Endothelial cell of umbilical vein (primary cell): Measurements from ENCODE around the gene SLC4A2. TPM values are rescaled to one million over a fixed set of nuclear protein-coding genes. Genes with fewer than 3 reads are reported as not detected.

Experiments
- BruUV-seq: library from RNA; stranded (reverse); fragments of 400-500 nt; replicated peaks from 2 replicates; lab custom pipeline; 2021; lab: Mats Ljungman, UMichigan
- CTCF ChIA-PET: fragments of 300-600, 350-600 bp; sonication (Branson Sonifier 250); formaldehyde crosslinking; loops from one replicate; lab custom pipeline; 2021; ENCODE audit warnings: antibody characterized with exemption, inconsistent platforms; lab: Charles Lee
- POLR2A ChIA-PET: fragments of 300-600, 350-600 bp; sonication (Branson Sonifier 250); formaldehyde crosslinking; loops from one replicate; lab custom pipeline; 2021; ENCODE audit warnings: antibody characterized with exemption, inconsistent platforms; lab: Charles Lee
- DNase-seq: peaks from one replicate; pipeline ENCODE4 v3.0.0-alpha.2; 2011; ENCODE audit warnings: low read depth, low spot score
- FAIRE-seq: peaks from 2 replicates; lab custom pipeline; 2011; peaks lifted over from hg19 to GRCh38; lab: Jason Lieb, UNC
- H2AFZ ChIP-seq: 2 replicates; pipeline ENCODE4 v1.6.0; 2012; ENCODE audit warnings: low read depth, low read length, control low read depth, inconsistent platforms
- H3K27ac ChIP-seq: 2 replicates; pipeline ENCODE4 v1.5.1; 2011; ENCODE audit warnings: low read depth, mild to moderate bottlenecking, control low read depth, low read length, moderate library complexity; ENCODE audit not compliant: insufficient read depth
- H3K27me3 ChIP-seq, 2 experiments: 2 replicates each; pipeline versions ENCODE4 v1.6.0 to v1.6.1; 2011; ENCODE audit warnings: low read length in 2 of 2, mixed read lengths in 1 of 2; ENCODE audit not compliant: control insufficient read depth in 2 of 2, insufficient read depth in 2 of 2
- H3K36me3 ChIP-seq, 2 experiments: 2 replicates in 1 of 2; 3 replicates in 1 of 2; pipeline ENCODE4 v1.5.1; 2011; ENCODE audit warnings: low read length in 2 of 2, mild to moderate bottlenecking in 1 of 2, moderate library complexity in 1 of 2; ENCODE audit not compliant: control insufficient read depth in 2 of 2, insufficient read depth in 2 of 2; ENCODE audit errors: extremely low read depth in 1 of 2
- H3K4me1 ChIP-seq: 3 replicates; pipeline ENCODE4 v1.5.1; 2011; ENCODE audit warnings: mild to moderate bottlenecking, low read length; ENCODE audit not compliant: control insufficient read depth, insufficient read depth; ENCODE audit errors: extremely low read depth
- H3K4me2 ChIP-seq: 2 replicates; pipeline ENCODE4 v1.6.1; 2011; ENCODE audit warnings: low read length, control low read depth, mixed read lengths; ENCODE audit not compliant: insufficient read depth
- H3K4me3 ChIP-seq, 3 experiments: fragments of 200-600 bp in 1 of 3; sonication (generic), shearing (Covaris generic) in 1 of 3; replicated peaks in 1 of 3; 2 replicates each; pipeline ENCODE4 v1.5.1; 2011 to 2016; ENCODE audit warnings: control low read depth in 3 of 3, low read length in 3 of 3, mild to moderate bottlenecking in 2 of 3, inconsistent platforms in 1 of 3, low read depth in 1 of 3, moderate library complexity in 1 of 3; ENCODE audit not compliant: insufficient read depth in 1 of 3
- H3K79me2 ChIP-seq: 2 replicates; pipeline ENCODE4 v1.6.0; 2012; ENCODE audit warnings: low read length, inconsistent platforms; ENCODE audit not compliant: control insufficient read depth, insufficient read depth
- H3K9ac ChIP-seq: replicated peaks from 2 replicates; pipeline ENCODE3; 2011; ENCODE audit warnings: low read length, control low read depth; ENCODE audit not compliant: insufficient read depth; ENCODE audit errors: extremely low read depth
- H3K9me1 ChIP-seq: replicated peaks from 3 replicates; pipeline ENCODE4 v1.6.0; 2011; ENCODE audit warnings: mild to moderate bottlenecking, low read length; ENCODE audit not compliant: control insufficient read depth, insufficient read depth; ENCODE audit errors: extremely low read depth
- H3K9me3 ChIP-seq: replicated peaks from 2 replicates; pipeline ENCODE4 v1.5.1; 2012; ENCODE audit warnings: low read length, inconsistent platforms; ENCODE audit not compliant: control insufficient read depth, insufficient read depth
- H4K20me1 ChIP-seq: replicated peaks from 2 replicates; pipeline ENCODE3; 2011; ENCODE audit warnings: mild to moderate bottlenecking, low read length; ENCODE audit not compliant: control insufficient read depth, insufficient read depth; ENCODE audit errors: extremely low read depth
- EZH2 ChIP-seq: IDR thresholded peaks from 2 replicates; pipeline ENCODE4 v1.6.1; 2012; ENCODE audit warnings: borderline replicate concordance, low read depth, mild to moderate bottlenecking, moderate library complexity, low read length, inconsistent platforms; ENCODE audit not compliant: severe bottlenecking
- FOS ChIP-seq: IDR thresholded peaks from 2 replicates; pipeline ENCODE4 v1.6.1; 2011; ENCODE audit warnings: mild to moderate bottlenecking, low read length, moderate library complexity, borderline replicate concordance; ENCODE audit not compliant: insufficient read depth
- GATA2 ChIP-seq: IDR thresholded peaks from 2 replicates; pipeline ENCODE4 v1.7.0; 2011; ENCODE audit warnings: low read depth, mild to moderate bottlenecking, moderate library complexity, mixed read lengths, low read length; ENCODE audit not compliant: insufficient read length, insufficient read depth
- JUN ChIP-seq: IDR thresholded peaks from 2 replicates; pipeline ENCODE4 v1.6.1; 2011; ENCODE audit warnings: borderline replicate concordance, low read depth; ENCODE audit not compliant: insufficient read length, insufficient read depth
- MYC ChIP-seq: IDR thresholded peaks from one replicate; pipeline ENCODE4 v1.6.1; 2011; ENCODE audit warnings: mild to moderate bottlenecking, low read depth, low read length
- POLR2A ChIP-seq: IDR thresholded peaks from 2 replicates; pipeline ENCODE4 v1.6.1; 2012; ENCODE audit warnings: low read depth, mild to moderate bottlenecking, control low read depth, low read length
- POLR2AphosphoS5 ChIP-seq: IDR thresholded peaks from 2 replicates; pipeline ENCODE4 v1.6.1; 2012; ENCODE audit warnings: low read depth, mild to moderate bottlenecking, control low read depth, low read length, moderate library complexity; ENCODE audit not compliant: insufficient read depth
- dilution Hi-C: fragments of 300-500 bp; cut with MboI; formaldehyde crosslinking; loops from one replicate; pipeline ENCODE4 v1.15.0; 2019; ENCODE audit warnings: low sequenced_read_pairs; ENCODE audit not compliant: extremely low pct_ligation_motif_present
- intact Hi-C: fragments of 100-400 bp; cut with micrococcal nuclease; formaldehyde crosslinking; loops from one replicate; pipeline ENCODE4 v1.10.0; 2022
- polyA plus RNA-seq, 4 experiments: library from polyadenylated mRNA; depleted of rRNA in 3 of 4; stranded (reverse) in 3 of 4; unstranded in 1 of 4; fragments of >200 nt; gene quantifications; 2 replicates each; pipeline versions ENCODE4 v1.2.1 to v1.2.3, GENCODE V29; 2011 to 2012; ENCODE audit warnings: missing spikeins in 1 of 4
- total RNA-seq: library from RNA; stranded (reverse); gene quantifications from 2 replicates; pipeline ENCODE4 v1.2.3, GENCODE V29; 2021
- TF ChIP-seq, protein P1 (sequence below), 2 donors: IDR thresholded peaks; 1 replicate in 1 of 2; 2 replicates in 1 of 2; pipeline ENCODE4 v1.5.1; 2011; ENCODE audit warnings: low read length in 2 of 2, mild to moderate bottlenecking in 2 of 2, moderate library complexity in 2 of 2, control low read depth in 1 of 2, inconsistent platforms in 1 of 2, low read depth in 1 of 2; ENCODE audit not compliant: insufficient read depth in 1 of 2; ENCODE audit errors: extremely low read depth in 1 of 2
- TF ChIP-seq, protein P2 (sequence below): IDR thresholded peaks from 2 replicates; pipeline ENCODE4 v1.6.1; 2011; ENCODE audit not compliant: insufficient read depth, insufficient read length

Gene SLC4A2
- total and polyA plus RNA-seq, 2 donors (not counting 3 experiments of a cell fraction or from before 2014, with no cell fraction given), result 108 to 172 TPM

DNA sequence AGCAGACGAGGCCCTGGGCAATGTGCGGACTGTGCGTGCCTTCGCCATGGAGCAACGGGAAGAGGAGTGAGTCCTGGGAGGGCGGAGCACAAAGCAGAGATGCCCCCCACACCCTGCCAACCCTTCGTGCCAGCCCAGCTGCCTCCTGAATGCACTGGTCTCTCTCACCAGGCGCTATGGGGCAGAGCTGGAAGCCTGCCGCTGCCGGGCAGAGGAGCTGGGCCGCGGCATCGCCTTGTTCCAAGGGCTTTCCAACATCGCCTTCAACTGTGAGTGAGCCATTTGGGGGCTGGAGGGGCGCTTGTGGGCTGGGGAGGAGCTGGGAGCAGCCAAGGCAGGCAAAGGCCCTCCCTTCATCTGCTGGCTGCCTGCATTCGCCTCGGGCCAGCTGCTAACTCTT, 23.5 kb upstream of the SLC4A2 start:
- Histone ChIP-seq H3K9ac (no peak overlapping the region), H2AFZ (no peak overlapping the region), H3K9me1 (no peaks in the 10 kb centered on the region), H3K4me3 (no peak overlapping the region), H3K4me2 (no peak overlapping the region), H3K27ac (no peak overlapping the region), H4K20me1 (no peaks in the 10 kb centered on the region), H3K79me2 (no peaks in the 10 kb centered on the region), H3K27me3 (no peaks in the 10 kb centered on the region), H3K9me3 (no peaks in the 10 kb centered on the region), H3K36me3 (peaks cover 0 to 17% of the 10 kb centered on the region in 2 experiments), H3K4me1 (peaks cover 20% of the 10 kb centered on the region)
- no TSS peak for BruUV-seq
- POLR2A ChIA-PET, result no interaction called here
- intact Hi-C loops, result no loop called here
- DNase-seq (no peak), FAIRE-seq (no peak)
- dilution Hi-C loops, result no loop called here
- TF ChIP-seq, protein P1, sequence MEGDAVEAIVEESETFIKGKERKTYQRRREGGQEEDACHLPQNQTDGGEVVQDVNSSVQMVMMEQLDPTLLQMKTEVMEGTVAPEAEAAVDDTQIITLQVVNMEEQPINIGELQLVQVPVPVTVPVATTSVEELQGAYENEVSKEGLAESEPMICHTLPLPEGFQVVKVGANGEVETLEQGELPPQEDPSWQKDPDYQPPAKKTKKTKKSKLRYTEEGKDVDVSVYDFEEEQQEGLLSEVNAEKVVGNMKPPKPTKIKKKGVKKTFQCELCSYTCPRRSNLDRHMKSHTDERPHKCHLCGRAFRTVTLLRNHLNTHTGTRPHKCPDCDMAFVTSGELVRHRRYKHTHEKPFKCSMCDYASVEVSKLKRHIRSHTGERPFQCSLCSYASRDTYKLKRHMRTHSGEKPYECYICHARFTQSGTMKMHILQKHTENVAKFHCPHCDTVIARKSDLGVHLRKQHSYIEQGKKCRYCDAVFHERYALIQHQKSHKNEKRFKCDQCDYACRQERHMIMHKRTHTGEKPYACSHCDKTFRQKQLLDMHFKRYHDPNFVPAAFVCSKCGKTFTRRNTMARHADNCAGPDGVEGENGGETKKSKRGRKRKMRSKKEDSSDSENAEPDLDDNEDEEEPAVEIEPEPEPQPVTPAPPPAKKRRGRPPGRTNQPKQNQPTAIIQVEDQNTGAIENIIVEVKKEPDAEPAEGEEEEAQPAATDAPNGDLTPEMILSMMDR (IDR thresholded peaks at IDR 0.05; ENCODE audit: extremely low read depth in 1 of 2, insufficient read depth in 1 of 2, low read depth in 1 of 2, low read length in 2 of 2), result no peak
- TF ChIP-seq POLR2A (no peak), MYC (no peak), FOS (no peak), JUN (no peak), GATA2 (no peak), EZH2 (no peak), POLR2AphosphoS5 (no peak)
- TF ChIP-seq, protein P2, sequence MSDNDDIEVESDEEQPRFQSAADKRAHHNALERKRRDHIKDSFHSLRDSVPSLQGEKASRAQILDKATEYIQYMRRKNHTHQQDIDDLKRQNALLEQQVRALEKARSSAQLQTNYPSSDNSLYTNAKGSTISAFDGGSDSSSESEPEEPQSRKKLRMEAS, result no peak
- CTCF ChIA-PET, result interaction anchor here (1.3 to 1.7 kb wide), 2 partner anchors 17 to 28 kb away, joined by 3 to 4 read pairs; no protein-coding TSS in a partner anchor
